LNCaP clone FGC (cell line): Measurements from ENCODE around the gene SYNPR.

ENCODE experiments used
- DNase-seq: peaks from one replicate; pipeline ENCODE4 v3.0.0-alpha.2; 2011; ENCODE audit warnings: low read depth
- H3K4me3 ChIP-seq: 2 replicates; pipeline ENCODE4 v1.5.1; 2011; ENCODE audit warnings: mild to moderate bottlenecking, low read depth, low read length, control low read depth
- CTCF ChIP-seq: IDR thresholded peaks from 2 replicates; pipeline ENCODE4 v1.5.1; 2012; ENCODE audit warnings: mild to moderate bottlenecking; ENCODE audit not compliant: control insufficient read depth, insufficient read depth; ENCODE audit errors: extremely low read depth

SYNPR gene

GRCh38 chr3:63624941-63625560, 346.9 kb downstream of the SYNPR start:
- no peak for TF ChIP-seq CTCF

GRCh38 chr3:63631670-63632069, 353.6 kb downstream of the SYNPR start:
- TF ChIP-seq CTCF = no peak
- DNase-seq = no peak
- H3K4me3 ChIP-seq = no peak overlapping the region

More at GRCh38 chr3:63624941-63625560, 346.9 kb downstream of the SYNPR start:
- no peak for DNase-seq
- H3K4me3 ChIP-seq = no peak overlapping the region

- no peak overlapping the region for H3K4me3 ChIP-seq
- TF ChIP-seq CTCF = no peak
- no peak for DNase-seq
Measured at GRCh38 chr3:63635186-63635585, 357.1 kb downstream of the SYNPR start.

GRCh38 chr3:63639806-63640205, 361.7 kb downstream of the SYNPR start:
- H3K4me3 ChIP-seq = no peak overlapping the region
- TF ChIP-seq CTCF = no peak
- DNase-seq = no peak

GRCh38 chr3:63642488-63642887, 364.4 kb downstream of the SYNPR start:
- TF ChIP-seq CTCF = no peak
- DNase-seq = no peak
- no peak overlapping the region for H3K4me3 ChIP-seq

GRCh38 chr3:63644212-63644797, 366.2 kb downstream of the SYNPR start:
- no peak for TF ChIP-seq CTCF
- H3K4me3 ChIP-seq = no peak overlapping the region
- no peak for DNase-seq

- peak overlapping the region; percentile 45 for H3K4me3 ChIP-seq
- peak; percentile 3 for DNase-seq
Measured at GRCh38 chr3:63644928-63645781, 367.0 kb downstream of the SYNPR start.
